ENCODE measurements around the gene STIM1. TPM values are rescaled to one million over a fixed set of nuclear protein-coding genes. Genes with fewer than 3 reads are reported as not detected.

STIM1 gene
- total and polyA plus RNA-seq, 4 donors: 12.1 to 56.4 (median 41.2) TPM

DNA sequence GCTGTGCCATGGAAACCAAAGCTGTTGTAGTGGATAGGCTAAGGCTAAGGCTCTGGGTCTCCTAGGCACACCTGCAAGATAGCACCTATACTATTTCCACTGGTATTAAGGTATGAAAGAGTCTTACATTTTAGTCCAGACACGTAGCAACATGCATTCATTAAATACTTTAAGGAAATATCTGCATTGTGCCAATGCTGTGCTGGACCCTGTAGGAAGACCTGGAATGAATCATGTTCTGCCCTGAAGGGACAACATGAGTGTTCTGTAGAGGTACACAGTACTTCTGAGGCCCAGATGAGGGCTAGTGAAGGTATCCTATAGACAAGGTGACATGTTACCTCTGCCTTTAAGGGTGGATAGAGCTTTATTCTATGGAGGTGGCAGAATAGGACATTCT, 204.0 kb downstream of the STIM1 start:
- WGBS, 2 donors: 87 to 92% methylated on average over 1 of the region's 1 CpG
- no peak for ATAC-seq (ENCODE audit: insufficient read depth, low FRiP score)
- peaks cover 0 to 6% (median 0%) of the 10 kb centered on the region in 5 donors for H3K4me1 ChIP-seq (ENCODE audit: control insufficient read depth in 5 of 5, insufficient read depth in 5 of 5, low read length in 5 of 5)
- H3K27ac ChIP-seq (ENCODE audit: low read depth in 1 of 2, low read length in 1 of 2): no peak overlapping the region
- no peak overlapping the region for H3K4me3 ChIP-seq
- H3K9me3 ChIP-seq (ENCODE audit: control insufficient read depth in 4 of 4, insufficient read depth in 3 of 4, low read length in 3 of 4): no peaks in the 10 kb centered on the region
- DNase-seq: no peak
- no peak overlapping the region for H3K9ac ChIP-seq (ENCODE audit: insufficient read depth in 1 of 2, low read length in 2 of 2)
- no peaks in the 10 kb centered on the region for H3K27me3 ChIP-seq (ENCODE audit: control insufficient read depth in 3 of 3, insufficient read depth in 3 of 3, low read length in 2 of 3)
- TF ChIP-seq, protein P1, sequence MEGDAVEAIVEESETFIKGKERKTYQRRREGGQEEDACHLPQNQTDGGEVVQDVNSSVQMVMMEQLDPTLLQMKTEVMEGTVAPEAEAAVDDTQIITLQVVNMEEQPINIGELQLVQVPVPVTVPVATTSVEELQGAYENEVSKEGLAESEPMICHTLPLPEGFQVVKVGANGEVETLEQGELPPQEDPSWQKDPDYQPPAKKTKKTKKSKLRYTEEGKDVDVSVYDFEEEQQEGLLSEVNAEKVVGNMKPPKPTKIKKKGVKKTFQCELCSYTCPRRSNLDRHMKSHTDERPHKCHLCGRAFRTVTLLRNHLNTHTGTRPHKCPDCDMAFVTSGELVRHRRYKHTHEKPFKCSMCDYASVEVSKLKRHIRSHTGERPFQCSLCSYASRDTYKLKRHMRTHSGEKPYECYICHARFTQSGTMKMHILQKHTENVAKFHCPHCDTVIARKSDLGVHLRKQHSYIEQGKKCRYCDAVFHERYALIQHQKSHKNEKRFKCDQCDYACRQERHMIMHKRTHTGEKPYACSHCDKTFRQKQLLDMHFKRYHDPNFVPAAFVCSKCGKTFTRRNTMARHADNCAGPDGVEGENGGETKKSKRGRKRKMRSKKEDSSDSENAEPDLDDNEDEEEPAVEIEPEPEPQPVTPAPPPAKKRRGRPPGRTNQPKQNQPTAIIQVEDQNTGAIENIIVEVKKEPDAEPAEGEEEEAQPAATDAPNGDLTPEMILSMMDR (IDR thresholded peaks at IDR 0.05; ENCODE audit: control extremely low read depth, extremely low read depth): no peak
- peaks cover 5 to 16% (median 13%) of the 10 kb centered on the region in 4 donors for H3K36me3 ChIP-seq (ENCODE audit: control insufficient read depth in 4 of 4, insufficient read depth in 4 of 4, low read length in 4 of 4)

DNA sequence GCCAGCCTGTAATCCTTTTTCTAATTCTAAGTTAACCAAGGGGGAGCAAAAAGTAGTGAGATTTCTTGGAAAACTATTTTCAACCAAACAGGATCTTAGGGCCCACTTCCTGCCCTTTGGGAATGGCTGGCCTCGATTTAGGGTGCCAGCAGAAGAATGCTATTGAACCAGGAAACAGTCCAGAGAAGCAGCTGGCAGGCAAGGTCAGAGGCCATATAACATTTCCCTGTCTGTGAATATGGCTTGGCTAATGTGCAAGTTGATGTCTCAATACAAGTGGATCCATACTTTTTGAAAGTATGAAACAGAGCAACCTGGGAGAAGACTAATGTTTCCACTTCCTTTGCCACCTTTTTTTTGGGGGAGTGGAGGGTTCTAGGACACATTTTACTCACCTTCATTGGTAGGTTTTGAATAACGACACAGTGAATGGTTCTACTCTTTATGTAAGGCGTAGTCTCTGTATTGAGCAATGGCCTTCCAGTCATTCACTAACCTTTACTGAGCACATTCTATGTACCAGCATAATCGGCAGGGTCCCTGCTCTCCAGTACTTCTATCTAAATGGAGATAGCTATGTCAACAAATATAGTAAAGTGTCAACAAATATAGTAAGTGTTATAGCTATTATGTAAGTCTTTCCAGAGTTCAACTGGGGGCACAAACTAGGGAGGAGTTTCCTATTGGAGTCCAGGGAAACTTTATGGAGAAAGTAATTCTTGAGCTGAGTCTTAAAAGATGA, 204.9 kb downstream of the STIM1 start:
- H3K4me1 ChIP-seq (ENCODE audit: control insufficient read depth in 5 of 5, insufficient read depth in 5 of 5, low read length in 5 of 5): peaks cover 0 to 9% (median 0%) of the 10 kb centered on the region in 5 donors
- WGBS, 2 donors: 59 to 71% methylated on average over 4 of the region's 4 CpGs
- TF ChIP-seq, protein P1 (IDR thresholded peaks at IDR 0.05; ENCODE audit: control extremely low read depth, extremely low read depth): no peak
- peak in 1 of 3 donors; percentile 20 for DNase-seq
- no peak overlapping the region for H3K4me3 ChIP-seq
- no peaks in the 10 kb centered on the region for H3K9me3 ChIP-seq (ENCODE audit: control insufficient read depth in 4 of 4, insufficient read depth in 3 of 4, low read length in 3 of 4)
- no peaks in the 10 kb centered on the region for H3K27me3 ChIP-seq (ENCODE audit: control insufficient read depth in 3 of 3, insufficient read depth in 3 of 3, low read length in 2 of 3)
- ATAC-seq (ENCODE audit: insufficient read depth, low FRiP score): no peak
- no peak overlapping the region for H3K27ac ChIP-seq (ENCODE audit: low read depth in 1 of 2, low read length in 1 of 2)
- H3K36me3 ChIP-seq (ENCODE audit: control insufficient read depth in 4 of 4, insufficient read depth in 4 of 4, low read length in 4 of 4): peaks cover 5 to 16% (median 13%) of the 10 kb centered on the region in 4 donors
- no peak overlapping the region for H3K9ac ChIP-seq (ENCODE audit: insufficient read depth in 1 of 2, low read length in 2 of 2)

DNA sequence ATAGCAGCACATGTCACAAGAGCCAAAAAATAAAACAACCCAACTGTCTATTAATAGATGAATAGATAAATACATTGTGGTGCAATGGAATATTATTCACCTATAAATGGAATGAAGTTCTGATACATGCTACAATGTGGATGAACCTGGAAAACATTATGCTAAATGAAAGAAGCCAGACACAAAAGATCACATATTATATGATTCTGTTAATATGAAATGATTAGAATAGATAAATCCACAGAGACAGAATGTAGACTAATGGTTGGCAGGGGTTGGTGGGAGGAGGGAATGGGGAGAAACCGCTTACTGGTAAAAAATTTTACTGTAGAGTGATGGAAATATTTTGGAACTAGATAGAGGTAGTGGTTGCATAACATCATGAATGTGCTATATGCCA, 206.2 kb downstream of the STIM1 start:
- H3K27ac ChIP-seq (ENCODE audit: low read depth in 1 of 2, low read length in 1 of 2): no peak overlapping the region
- no peak overlapping the region for H3K4me3 ChIP-seq
- H3K9ac ChIP-seq (ENCODE audit: insufficient read depth in 1 of 2, low read length in 2 of 2): no peak overlapping the region
- no peaks in the 10 kb centered on the region for H3K27me3 ChIP-seq (ENCODE audit: control insufficient read depth in 3 of 3, insufficient read depth in 3 of 3, low read length in 2 of 3)
- TF ChIP-seq, protein P1 (IDR thresholded peaks at IDR 0.05; ENCODE audit: control extremely low read depth, extremely low read depth): no peak
- peaks cover 0 to 9% (median 0%) of the 10 kb centered on the region in 5 donors for H3K4me1 ChIP-seq (ENCODE audit: control insufficient read depth in 5 of 5, insufficient read depth in 5 of 5, low read length in 5 of 5)
- H3K9me3 ChIP-seq (ENCODE audit: control insufficient read depth in 4 of 4, insufficient read depth in 3 of 4, low read length in 3 of 4): no peaks in the 10 kb centered on the region
- DNase-seq (no peak), ATAC-seq (ENCODE audit: insufficient read depth, low FRiP score) (no peak)
- H3K36me3 ChIP-seq (ENCODE audit: control insufficient read depth in 4 of 4, insufficient read depth in 4 of 4, low read length in 4 of 4): peaks cover 5 to 11% (median 10%) of the 10 kb centered on the region in 4 donors
- WGBS, 2 donors: 90 to 94% methylated on average over 1 of the region's 1 CpG
